ENCODE data around the gene EXOC6B.

The EXOC6B gene

GRCh38 chr2:72828840-72829507 lies 3.1 kb upstream of the EXOC6B start:
- no peak for DNase-seq (ENCODE audit: low read depth)

- DNase-seq (ENCODE audit: low read depth): no peak
Measured at GRCh38 chr2:72827966-72828646, 2.3 kb upstream of the EXOC6B start.

GRCh38 chr2:72827487-72827886 lies 1.7 kb upstream of the EXOC6B start:
- no peak for DNase-seq (ENCODE audit: low read depth)

GRCh38 chr2:72826156-72826477 lies 284 bp upstream of the EXOC6B start:
- no peak for DNase-seq (ENCODE audit: low read depth)

- DNase-seq (ENCODE audit: low read depth): peak; percentile 35
Measured at GRCh38 chr2:72824224-72824842, 1.5 kb downstream of the EXOC6B start.

GRCh38 chr2:72822794-72823193 lies 3.0 kb downstream of the EXOC6B start:
- no peak for DNase-seq (ENCODE audit: low read depth)

- DNase-seq (ENCODE audit: low read depth): no peak
Measured at GRCh38 chr2:72821983-72822382, 3.9 kb downstream of the EXOC6B start.

GRCh38 chr2:72821118-72821517 lies 4.7 kb downstream of the EXOC6B start:
- no peak for DNase-seq (ENCODE audit: low read depth)

GRCh38 chr2:72819501-72819900 lies 6.3 kb downstream of the EXOC6B start:
- no peak for DNase-seq (ENCODE audit: low read depth)

GRCh38 chr2:72815655-72816278 lies 10.1 kb downstream of the EXOC6B start:
- no peak for DNase-seq (ENCODE audit: low read depth)

GRCh38 chr2:72813841-72814240 lies 12.0 kb downstream of the EXOC6B start:
- no peak for DNase-seq (ENCODE audit: low read depth)

- DNase-seq (ENCODE audit: low read depth): no peak
Measured at GRCh38 chr2:72810165-72810564, 15.7 kb downstream of the EXOC6B start.

- DNase-seq (ENCODE audit: low read depth): no peak
Measured at GRCh38 chr2:72809095-72809494, 16.7 kb downstream of the EXOC6B start.

GRCh38 chr2:72806280-72806945 lies 19.4 kb downstream of the EXOC6B start:
- peak; percentile 17 for DNase-seq (ENCODE audit: low read depth)

GRCh38 chr2:72803626-72804320 lies 22.1 kb downstream of the EXOC6B start:
- no peak for DNase-seq (ENCODE audit: low read depth)

- no peak for DNase-seq (ENCODE audit: low read depth)
Measured at GRCh38 chr2:72803151-72803550, 22.7 kb downstream of the EXOC6B start.

GRCh38 chr2:72800492-72800891 lies 25.3 kb downstream of the EXOC6B start:
- no peak for DNase-seq (ENCODE audit: low read depth)

- DNase-seq (ENCODE audit: low read depth): no peak
Measured at GRCh38 chr2:72797740-72798139, 28.1 kb downstream of the EXOC6B start.

GRCh38 chr2:72796766-72797165 lies 29.1 kb downstream of the EXOC6B start:
- no peak for DNase-seq (ENCODE audit: low read depth)

GRCh38 chr2:72794572-72794971 lies 31.3 kb downstream of the EXOC6B start:
- DNase-seq (ENCODE audit: low read depth): no peak

- peak; percentile 13 for DNase-seq (ENCODE audit: low read depth)
Measured at GRCh38 chr2:72793798-72794440, 31.9 kb downstream of the EXOC6B start.

Data from GM04504 (cell line).